H7 (cell line): ENCODE data around the gene DHCR7. TPM values are rescaled to one million over a fixed set of nuclear protein-coding genes. Genes with fewer than 3 reads are reported as not detected.

Source experiments
- DNase-seq: peaks from one replicate; pipeline ENCODE4 v3.0.0; 2012
- H3K27me3 ChIP-seq: 2 replicates; pipeline ENCODE4 v1.6.0; 2011; ENCODE audit warnings: mild to moderate bottlenecking, low read length; ENCODE audit not compliant: control insufficient read depth, insufficient read depth
- H3K36me3 ChIP-seq: replicated peaks from 2 replicates; pipeline ENCODE4 v1.5.1; 2011; ENCODE audit warnings: low read length; ENCODE audit not compliant: control insufficient read depth, insufficient read depth
- H3K4me3 ChIP-seq: 2 replicates; pipeline ENCODE4 v1.5.1; 2011; ENCODE audit warnings: low read depth, mild to moderate bottlenecking, control low read depth, low read length, moderate library complexity; ENCODE audit not compliant: insufficient read depth
- total RNA-seq: library from RNA; depleted of rRNA; stranded (reverse); fragments of >200 nt; shearing (Covaris generic); gene quantifications from 2 replicates; pipeline ENCODE4 v1.2.3, GENCODE V29; 2014; rRNA removed

Gene DHCR7
- total RNA-seq, 1 experiment from 2014 or later, result 123 TPM

GRCh38 chr11:71387784-71388636 is 60.2 kb downstream of the DHCR7 start:
- no peaks in the 10 kb centered on the region for H3K27me3 ChIP-seq
- no peak for DNase-seq
- H3K4me3 ChIP-seq, result no peak overlapping the region
- no peaks in the 10 kb centered on the region for H3K36me3 ChIP-seq

GRCh38 chr11:71387200-71387599 is 61.0 kb downstream of the DHCR7 start:
- DNase-seq, result no peak
- H3K4me3 ChIP-seq, result no peak overlapping the region
- no peaks in the 10 kb centered on the region for H3K36me3 ChIP-seq
- H3K27me3 ChIP-seq, result no peaks in the 10 kb centered on the region

- no peak for DNase-seq
- Histone ChIP-seq H3K36me3 (no peaks in the 10 kb centered on the region), H3K4me3 (no peak overlapping the region), H3K27me3 (no peaks in the 10 kb centered on the region)
Measured at GRCh38 chr11:71386202-71386601, 62.0 kb downstream of the DHCR7 start.

- DNase-seq, result no peak
- Histone ChIP-seq H3K36me3 (no peaks in the 10 kb centered on the region), H3K4me3 (no peak overlapping the region), H3K27me3 (no peaks in the 10 kb centered on the region)
Measured at GRCh38 chr11:71385091-71385490, 63.1 kb downstream of the DHCR7 start.

- H3K4me3 ChIP-seq, result no peak overlapping the region
- DNase-seq, result no peak
- no peaks in the 10 kb centered on the region for H3K27me3 ChIP-seq
- no peaks in the 10 kb centered on the region for H3K36me3 ChIP-seq
Measured at GRCh38 chr11:71384561-71384960, 63.6 kb downstream of the DHCR7 start.

Other genes with a start within 250 kb of the DHCR7 start
- gene SHANK2, start 195.8 kb downstream of the DHCR7 start, total RNA-seq, result 9.7 and 14.8 TPM in 2 replicates
- 34.9 and 46.8 TPM in 2 replicates for gene NADSYN1, start 4.8 kb upstream of the DHCR7 start, total RNA-seq
- not detected in 2 replicates for gene KRTAP5-7, start 78.9 kb upstream of the DHCR7 start, total RNA-seq
- gene KRTAP5-8, start 89.6 kb upstream of the DHCR7 start, total RNA-seq, result not detected in 2 replicates
- not detected in 2 replicates for gene KRTAP5-9, start 100.0 kb upstream of the DHCR7 start, total RNA-seq
- 0.14 TPM in 1 of 2 replicates, not detected in the other for gene KRTAP5-10, start 117.2 kb upstream of the DHCR7 start, total RNA-seq
- 0.92 TPM in 1 of 2 replicates, not detected in the other for gene KRTAP5-11, start 134.5 kb upstream of the DHCR7 start, total RNA-seq